Measurements from ENCODE around the gene TBC1D32. TPM values are rescaled to one million over a fixed set of nuclear protein-coding genes. Genes with fewer than 3 reads are reported as not detected.

The TBC1D32 gene
- total RNA-seq, 1 experiment from 2014 or later, result 5.2 TPM

DNA sequence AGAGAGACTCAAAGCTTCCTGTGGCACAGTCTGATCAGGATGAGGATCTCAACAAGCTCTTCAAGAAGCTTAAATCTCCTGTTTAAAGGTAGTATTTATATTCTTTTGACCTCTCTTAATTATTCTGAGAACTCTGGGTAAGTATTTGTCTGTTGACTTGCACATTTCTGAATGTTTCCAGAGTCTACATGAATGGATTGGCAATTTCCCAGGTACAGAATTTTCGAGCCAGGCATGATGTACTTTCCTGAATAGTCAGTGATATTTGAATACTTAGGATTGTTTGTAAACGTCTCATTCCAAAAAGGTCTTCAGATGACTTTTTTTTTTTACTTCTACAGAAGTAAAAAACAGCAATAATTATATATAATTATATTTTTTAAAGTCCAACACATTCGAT, 293.4 kb downstream of the TBC1D32 start (continued):
- TF ChIP-seq, protein P1, sequence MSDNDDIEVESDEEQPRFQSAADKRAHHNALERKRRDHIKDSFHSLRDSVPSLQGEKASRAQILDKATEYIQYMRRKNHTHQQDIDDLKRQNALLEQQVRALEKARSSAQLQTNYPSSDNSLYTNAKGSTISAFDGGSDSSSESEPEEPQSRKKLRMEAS (CRISPR knock-in tag; IDR thresholded peaks at IDR 0.05), result no peak
- TF ChIP-seq, protein P2, sequence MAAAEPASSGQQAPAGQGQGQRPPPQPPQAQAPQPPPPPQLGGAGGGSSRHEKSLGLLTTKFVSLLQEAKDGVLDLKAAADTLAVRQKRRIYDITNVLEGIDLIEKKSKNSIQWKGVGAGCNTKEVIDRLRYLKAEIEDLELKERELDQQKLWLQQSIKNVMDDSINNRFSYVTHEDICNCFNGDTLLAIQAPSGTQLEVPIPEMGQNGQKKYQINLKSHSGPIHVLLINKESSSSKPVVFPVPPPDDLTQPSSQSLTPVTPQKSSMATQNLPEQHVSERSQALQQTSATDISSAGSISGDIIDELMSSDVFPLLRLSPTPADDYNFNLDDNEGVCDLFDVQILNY (CRISPR knock-in tag; IDR thresholded peaks at IDR 0.05), result no peak

DNA sequence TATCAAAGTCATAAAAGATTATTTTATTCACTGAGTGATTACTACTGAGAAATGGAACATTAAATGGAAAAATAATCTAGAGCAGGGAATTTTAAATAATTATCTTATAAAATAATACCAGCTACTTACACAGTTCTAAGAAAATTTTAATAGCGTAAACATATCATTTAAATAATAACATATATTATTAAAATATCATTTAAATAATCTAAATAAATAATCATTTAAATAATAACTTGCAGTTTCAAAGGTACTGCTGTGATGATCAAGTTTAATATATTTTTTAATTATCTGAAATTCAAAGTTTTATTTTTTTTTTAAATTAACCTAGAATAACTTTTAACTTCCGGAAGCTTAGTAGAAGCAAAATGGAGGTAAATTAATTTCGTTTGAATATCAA, 301.2 kb downstream of the TBC1D32 start:
- H3K4me1 Mint-ChIP-seq, result no peaks in the 10 kb centered on the region
- no peak for TF ChIP-seq RELA (CRISPR knock-in tag; IDR thresholded peaks at IDR 0.05; ENCODE audit: borderline replicate concordance)
- TF ChIP-seq HMGA2 (CRISPR knock-in tag; IDR thresholded peaks at IDR 0.05), result peak; percentile 94
- no peaks in the 10 kb centered on the region for H3K36me3 Mint-ChIP-seq
- H3K27me3 Mint-ChIP-seq (ENCODE audit: low read depth), result no peaks in the 10 kb centered on the region
- ChIA-PET CTCF (no interaction called here), POLR2A (no interaction called here)
- no peak overlapping the region for H3K27ac Mint-ChIP-seq
- H3K9me3 Mint-ChIP-seq, result no peaks in the 10 kb centered on the region
- DNase-seq (ENCODE audit: low spot score), result no peak
- H3K4me3 Mint-ChIP-seq, result no peak overlapping the region
- no peak for ATAC-seq

DNA sequence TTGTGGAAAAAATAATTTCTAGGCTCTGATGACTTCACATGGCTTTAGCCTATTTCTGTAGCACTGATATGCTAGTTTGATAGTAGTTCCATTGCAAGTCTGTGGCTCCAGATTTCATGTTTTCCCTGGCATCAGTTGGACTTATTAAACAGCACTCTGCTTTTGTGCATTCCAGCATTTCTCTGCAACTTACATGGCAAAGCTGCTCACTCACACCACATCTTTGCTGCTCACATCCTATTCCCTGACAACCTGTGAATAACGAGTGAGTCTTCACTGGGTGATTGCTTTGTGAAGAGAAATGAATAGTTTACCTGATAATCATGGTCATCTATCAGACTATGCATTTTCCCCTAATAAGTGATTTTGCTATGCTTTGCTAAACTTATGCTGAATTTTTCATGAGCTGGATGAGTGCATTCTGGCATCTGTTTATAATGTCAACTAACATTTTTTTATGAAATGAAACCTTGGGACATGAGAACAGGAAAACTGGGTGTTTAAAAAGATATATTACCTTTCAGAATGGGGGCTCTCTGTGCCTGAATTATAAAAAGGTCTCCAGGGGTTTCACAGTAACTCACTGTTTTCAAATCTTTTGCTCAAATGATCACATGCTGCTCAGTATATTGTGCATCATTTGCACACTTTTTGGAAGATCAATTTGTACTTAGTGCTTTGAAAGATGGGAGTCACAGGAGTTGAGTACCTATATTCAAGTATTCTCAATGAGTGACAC, 301.8 kb downstream of the TBC1D32 start:
- TF ChIP-seq ZNF317 (CRISPR knock-in tag; IDR thresholded peaks at IDR 0.05; ENCODE audit: borderline replicate concordance, low read depth) (no peak), OVOL2 (CRISPR knock-in tag; IDR thresholded peaks at IDR 0.05; ENCODE audit: borderline replicate concordance) (no peak), CREB1 (CRISPR knock-in tag; IDR thresholded peaks at IDR 0.05) (no peak), FOXJ3 (CRISPR knock-in tag; IDR thresholded peaks at IDR 0.05; ENCODE audit: borderline replicate concordance) (no peak), SOX15 (CRISPR knock-in tag; IDR thresholded peaks at IDR 0.05) (no peak), RELA (CRISPR knock-in tag; IDR thresholded peaks at IDR 0.05; ENCODE audit: borderline replicate concordance) (no peak), NR2C2 (CRISPR knock-in tag; IDR thresholded peaks at IDR 0.05) (no peak), ATF1 (CRISPR knock-in tag; IDR thresholded peaks at IDR 0.05) (no peak), ESRRA (CRISPR knock-in tag; IDR thresholded peaks at IDR 0.05; ENCODE audit: borderline replicate concordance) (no peak)
- TF ChIP-seq, protein P3, sequence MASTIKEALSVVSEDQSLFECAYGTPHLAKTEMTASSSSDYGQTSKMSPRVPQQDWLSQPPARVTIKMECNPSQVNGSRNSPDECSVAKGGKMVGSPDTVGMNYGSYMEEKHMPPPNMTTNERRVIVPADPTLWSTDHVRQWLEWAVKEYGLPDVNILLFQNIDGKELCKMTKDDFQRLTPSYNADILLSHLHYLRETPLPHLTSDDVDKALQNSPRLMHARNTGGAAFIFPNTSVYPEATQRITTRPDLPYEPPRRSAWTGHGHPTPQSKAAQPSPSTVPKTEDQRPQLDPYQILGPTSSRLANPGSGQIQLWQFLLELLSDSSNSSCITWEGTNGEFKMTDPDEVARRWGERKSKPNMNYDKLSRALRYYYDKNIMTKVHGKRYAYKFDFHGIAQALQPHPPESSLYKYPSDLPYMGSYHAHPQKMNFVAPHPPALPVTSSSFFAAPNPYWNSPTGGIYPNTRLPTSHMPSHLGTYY (CRISPR knock-in tag; IDR thresholded peaks at IDR 0.05), result no peak
- TF ChIP-seq, protein P4, sequence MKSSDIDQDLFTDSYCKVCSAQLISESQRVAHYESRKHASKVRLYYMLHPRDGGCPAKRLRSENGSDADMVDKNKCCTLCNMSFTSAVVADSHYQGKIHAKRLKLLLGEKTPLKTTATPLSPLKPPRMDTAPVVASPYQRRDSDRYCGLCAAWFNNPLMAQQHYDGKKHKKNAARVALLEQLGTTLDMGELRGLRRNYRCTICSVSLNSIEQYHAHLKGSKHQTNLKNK (CRISPR knock-in tag; IDR thresholded peaks at IDR 0.05), result no peak
- TF ChIP-seq, protein P5, sequence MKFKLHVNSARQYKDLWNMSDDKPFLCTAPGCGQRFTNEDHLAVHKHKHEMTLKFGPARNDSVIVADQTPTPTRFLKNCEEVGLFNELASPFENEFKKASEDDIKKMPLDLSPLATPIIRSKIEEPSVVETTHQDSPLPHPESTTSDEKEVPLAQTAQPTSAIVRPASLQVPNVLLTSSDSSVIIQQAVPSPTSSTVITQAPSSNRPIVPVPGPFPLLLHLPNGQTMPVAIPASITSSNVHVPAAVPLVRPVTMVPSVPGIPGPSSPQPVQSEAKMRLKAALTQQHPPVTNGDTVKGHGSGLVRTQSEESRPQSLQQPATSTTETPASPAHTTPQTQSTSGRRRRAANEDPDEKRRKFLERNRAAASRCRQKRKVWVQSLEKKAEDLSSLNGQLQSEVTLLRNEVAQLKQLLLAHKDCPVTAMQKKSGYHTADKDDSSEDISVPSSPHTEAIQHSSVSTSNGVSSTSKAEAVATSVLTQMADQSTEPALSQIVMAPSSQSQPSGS (CRISPR knock-in tag; IDR thresholded peaks at IDR 0.05; ENCODE audit: borderline replicate concordance, low read depth), result no peak
- TF ChIP-seq, protein P6, sequence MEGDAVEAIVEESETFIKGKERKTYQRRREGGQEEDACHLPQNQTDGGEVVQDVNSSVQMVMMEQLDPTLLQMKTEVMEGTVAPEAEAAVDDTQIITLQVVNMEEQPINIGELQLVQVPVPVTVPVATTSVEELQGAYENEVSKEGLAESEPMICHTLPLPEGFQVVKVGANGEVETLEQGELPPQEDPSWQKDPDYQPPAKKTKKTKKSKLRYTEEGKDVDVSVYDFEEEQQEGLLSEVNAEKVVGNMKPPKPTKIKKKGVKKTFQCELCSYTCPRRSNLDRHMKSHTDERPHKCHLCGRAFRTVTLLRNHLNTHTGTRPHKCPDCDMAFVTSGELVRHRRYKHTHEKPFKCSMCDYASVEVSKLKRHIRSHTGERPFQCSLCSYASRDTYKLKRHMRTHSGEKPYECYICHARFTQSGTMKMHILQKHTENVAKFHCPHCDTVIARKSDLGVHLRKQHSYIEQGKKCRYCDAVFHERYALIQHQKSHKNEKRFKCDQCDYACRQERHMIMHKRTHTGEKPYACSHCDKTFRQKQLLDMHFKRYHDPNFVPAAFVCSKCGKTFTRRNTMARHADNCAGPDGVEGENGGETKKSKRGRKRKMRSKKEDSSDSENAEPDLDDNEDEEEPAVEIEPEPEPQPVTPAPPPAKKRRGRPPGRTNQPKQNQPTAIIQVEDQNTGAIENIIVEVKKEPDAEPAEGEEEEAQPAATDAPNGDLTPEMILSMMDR (IDR thresholded peaks at IDR 0.05), result no peak
- DNase-seq (ENCODE audit: low spot score) (no peak), ATAC-seq (no peak)
- no peak overlapping the region for H3K27ac Mint-ChIP-seq
- H3K9me3 Mint-ChIP-seq, result no peaks in the 10 kb centered on the region
- H3K4me1 Mint-ChIP-seq, result no peaks in the 10 kb centered on the region
- H3K4me3 Mint-ChIP-seq, result no peak overlapping the region
- POLR2A ChIA-PET, result no interaction called here
- no peaks in the 10 kb centered on the region for H3K27me3 Mint-ChIP-seq (ENCODE audit: low read depth)
- CTCF ChIA-PET, result no interaction called here
- H3K36me3 Mint-ChIP-seq, result no peaks in the 10 kb centered on the region

Other genes with a start within 250 kb of the TBC1D32 start
- 546 to 700 TPM (median 682 TPM) in 3 replicates for gene GJA1, start 101.2 kb upstream of the TBC1D32 start, total RNA-seq (2021)

Data from WTC11 (cell line).